Hindlimb muscle (tissue), 1 donor: ENCODE results near the gene NEMF. TPM values are rescaled to one million over a fixed set of nuclear protein-coding genes. Genes with fewer than 3 reads are reported as not detected.
A peak's percentile ranks its signal among the peaks of the same experiment; 100 is the strongest.
"Not testable (repeated sequence)": the region's sequence is repeated elsewhere in the genome, so short reads cannot be mapped to it uniquely, and the experiment has no call there.

Experiments
- DNase-seq: peaks from one replicate; pipeline ENCODE4 v3.0.0-alpha.2; 2013
- polyA plus RNA-seq: library from polyadenylated mRNA; unstranded; fragments of 120-200 nt; gene quantifications from one replicate; pipeline ENCODE4 v1.2.1, GENCODE V29; 2013; ENCODE audit not compliant: insufficient read length

Gene NEMF, protein sequence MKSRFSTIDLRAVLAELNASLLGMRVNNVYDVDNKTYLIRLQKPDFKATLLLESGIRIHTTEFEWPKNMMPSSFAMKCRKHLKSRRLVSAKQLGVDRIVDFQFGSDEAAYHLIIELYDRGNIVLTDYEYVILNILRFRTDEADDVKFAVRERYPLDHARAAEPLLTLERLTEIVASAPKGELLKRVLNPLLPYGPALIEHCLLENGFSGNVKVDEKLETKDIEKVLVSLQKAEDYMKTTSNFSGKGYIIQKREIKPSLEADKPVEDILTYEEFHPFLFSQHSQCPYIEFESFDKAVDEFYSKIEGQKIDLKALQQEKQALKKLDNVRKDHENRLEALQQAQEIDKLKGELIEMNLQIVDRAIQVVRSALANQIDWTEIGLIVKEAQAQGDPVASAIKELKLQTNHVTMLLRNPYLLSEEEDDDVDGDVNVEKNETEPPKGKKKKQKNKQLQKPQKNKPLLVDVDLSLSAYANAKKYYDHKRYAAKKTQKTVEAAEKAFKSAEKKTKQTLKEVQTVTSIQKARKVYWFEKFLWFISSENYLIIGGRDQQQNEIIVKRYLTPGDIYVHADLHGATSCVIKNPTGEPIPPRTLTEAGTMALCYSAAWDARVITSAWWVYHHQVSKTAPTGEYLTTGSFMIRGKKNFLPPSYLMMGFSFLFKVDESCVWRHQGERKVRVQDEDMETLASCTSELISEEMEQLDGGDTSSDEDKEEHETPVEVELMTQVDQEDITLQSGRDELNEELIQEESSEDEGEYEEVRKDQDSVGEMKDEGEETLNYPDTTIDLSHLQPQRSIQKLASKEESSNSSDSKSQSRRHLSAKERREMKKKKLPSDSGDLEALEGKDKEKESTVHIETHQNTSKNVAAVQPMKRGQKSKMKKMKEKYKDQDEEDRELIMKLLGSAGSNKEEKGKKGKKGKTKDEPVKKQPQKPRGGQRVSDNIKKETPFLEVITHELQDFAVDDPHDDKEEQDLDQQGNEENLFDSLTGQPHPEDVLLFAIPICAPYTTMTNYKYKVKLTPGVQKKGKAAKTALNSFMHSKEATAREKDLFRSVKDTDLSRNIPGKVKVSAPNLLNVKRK
- 38.2 TPM for polyA plus RNA-seq

DNA sequence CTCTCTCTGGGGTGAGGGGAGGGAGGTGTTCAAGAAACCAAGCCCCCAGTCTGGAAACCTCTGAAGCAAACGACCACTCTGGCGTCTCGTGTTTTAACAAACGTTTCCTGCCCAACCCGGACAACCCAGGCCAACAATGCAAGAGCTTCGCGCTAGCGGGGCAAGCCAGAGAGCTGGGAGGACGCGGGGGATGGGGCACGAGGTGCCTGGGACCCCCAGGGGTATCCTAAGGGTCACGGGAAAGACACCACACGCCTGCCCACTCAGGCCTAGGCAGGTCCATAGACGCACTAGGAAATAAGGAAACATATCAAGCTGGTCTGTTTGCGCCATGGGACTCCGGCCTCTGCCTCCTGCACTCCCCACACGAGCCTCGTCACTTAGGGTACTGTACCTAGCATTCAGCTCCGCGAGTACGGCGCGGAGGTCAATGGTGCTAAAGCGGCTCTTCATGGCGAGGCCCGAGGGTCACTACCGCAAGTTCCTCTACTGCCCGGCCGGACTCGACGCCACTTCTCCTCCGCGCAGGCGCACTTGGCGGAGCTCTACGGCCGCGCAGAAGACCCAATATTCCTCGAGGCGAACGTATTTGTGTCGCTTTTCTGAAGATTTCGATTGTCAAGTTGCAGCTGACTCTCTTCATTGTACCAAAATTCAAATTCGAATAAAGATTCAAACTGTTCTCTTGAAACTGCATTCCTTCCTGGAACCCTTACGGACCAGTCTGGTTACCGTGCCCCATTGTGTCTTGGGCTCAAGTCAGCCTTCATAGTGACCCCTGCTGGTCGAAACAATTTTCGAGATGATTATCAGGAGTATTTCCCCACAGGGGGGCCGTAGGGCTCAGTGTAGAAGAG lies at the start of gene NEMF:
Gene NEMF (minus strand): TSS at position 488 of the 857 bp plus-strand sequence. CDS start 35 bp downstream, at position 453.
- peak; percentile 94 for DNase-seq

DNA sequence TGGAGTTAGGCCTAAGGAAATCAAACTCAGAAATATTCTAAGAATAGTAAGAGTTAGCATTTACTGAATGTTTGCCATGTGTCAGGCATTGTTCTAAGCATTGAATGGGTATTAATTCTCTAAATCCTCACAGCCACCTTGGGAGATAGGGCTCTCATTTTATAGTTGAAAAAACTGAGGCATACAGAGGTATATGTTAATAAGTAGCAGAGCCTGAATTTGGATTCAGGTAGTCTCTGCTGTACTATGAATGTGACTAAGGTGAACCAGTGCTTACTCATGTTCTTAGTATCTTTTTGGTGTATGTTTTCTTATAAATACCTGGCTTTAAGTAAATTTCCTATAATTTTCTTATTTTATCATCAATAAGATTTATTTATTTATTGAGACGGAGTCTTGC lies 48.4 kb upstream of the NEMF start:
- no peak for DNase-seq

DNA sequence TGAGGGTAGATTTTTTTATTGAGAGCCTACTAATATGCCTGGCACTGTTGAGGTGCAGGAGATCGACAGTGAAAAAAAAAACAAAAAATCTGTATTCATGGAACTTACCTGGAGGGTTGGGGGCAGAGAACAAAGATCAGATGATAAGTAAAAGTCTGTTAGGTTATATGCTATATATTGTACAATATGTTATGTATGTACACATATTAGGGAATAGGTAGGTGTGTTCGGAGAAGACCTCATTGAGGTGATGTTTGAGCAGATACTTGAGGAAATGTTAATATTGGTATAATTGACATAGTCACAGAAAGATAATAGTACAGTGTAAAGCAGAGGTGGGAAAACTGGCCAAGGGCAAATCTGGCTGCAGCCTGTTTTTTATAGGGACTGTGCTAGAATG lies 45.9 kb upstream of the NEMF start:
- no peak for DNase-seq

DNA sequence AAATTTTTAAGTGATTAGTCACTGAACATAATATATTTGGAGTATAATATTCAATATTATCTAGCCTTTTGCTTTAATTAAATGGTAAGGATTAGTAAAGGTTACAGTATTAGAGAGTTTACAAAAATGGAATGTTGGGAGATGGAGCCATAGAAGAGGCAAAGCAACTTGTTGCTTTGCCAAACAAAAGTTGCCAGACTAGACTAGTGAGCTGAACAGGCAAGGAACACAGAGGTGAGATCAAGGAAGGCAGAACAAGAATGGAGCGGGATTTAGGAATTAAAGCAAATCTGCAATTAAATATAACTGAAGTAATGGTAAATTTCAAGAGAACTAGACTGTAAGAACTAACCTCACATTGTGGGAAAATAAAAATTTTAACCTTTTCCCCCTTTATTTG lies 45.4 kb upstream of the NEMF start:
- no peak for DNase-seq

DNA sequence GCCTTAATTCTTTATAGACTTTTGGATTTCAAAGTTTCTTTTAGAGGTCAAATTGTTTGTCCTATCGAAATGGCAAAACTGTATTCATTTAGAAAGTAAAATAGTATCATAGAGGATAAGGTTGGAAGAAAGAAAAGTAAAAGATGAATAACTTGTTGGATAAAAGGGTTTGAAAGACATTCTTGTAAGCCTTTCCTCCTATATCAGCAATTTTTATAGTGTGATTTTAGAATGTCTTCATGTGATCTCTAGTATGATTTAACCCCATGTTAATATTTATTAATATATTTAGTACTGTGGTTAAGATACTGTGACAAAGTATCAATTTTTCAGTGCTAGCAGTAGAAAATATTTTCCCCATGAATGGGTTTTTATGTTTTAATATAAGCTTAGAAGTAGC lies 44.8 kb upstream of the NEMF start:
- no peak for DNase-seq

DNA sequence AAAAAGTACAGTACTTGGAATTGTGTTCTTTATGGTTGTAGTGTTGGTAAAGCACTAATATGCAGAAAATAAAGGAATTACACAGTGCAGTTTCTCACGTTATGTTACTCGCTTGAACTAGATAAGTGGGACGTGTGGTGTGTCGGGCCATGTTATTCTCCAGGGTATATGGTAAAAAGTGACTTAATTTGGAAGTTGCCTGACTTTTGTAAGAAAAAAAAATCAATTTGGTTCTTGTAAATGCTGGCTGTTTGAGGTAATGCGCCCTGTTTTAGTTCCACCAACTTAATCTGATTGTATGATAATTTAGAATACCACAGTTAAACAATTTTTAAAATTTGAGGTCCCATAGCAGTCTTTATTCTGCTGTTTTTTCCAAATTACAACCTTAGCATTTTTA lies 44.4 kb upstream of the NEMF start:
- DNase-seq = no peak

DNA sequence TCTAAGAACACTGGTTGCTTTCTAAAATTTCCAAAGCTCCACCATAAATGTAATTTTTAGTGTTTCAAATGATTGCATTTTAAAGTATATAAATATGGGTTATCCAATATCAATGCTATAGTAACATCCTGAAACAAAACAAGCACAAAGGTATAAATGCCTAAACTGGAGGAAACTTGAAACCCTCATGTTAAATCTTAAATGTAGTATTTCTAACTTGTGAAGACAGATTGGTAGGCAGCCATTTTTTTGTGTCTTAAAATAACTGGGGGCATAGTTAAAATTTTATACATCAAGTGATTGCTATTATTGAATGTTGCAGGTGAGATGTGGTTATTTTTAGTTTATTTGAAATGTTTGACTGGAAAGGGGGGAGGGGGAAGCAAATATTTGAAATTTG lies 43.7 kb upstream of the NEMF start:
- not testable (repeated sequence) for DNase-seq

DNA sequence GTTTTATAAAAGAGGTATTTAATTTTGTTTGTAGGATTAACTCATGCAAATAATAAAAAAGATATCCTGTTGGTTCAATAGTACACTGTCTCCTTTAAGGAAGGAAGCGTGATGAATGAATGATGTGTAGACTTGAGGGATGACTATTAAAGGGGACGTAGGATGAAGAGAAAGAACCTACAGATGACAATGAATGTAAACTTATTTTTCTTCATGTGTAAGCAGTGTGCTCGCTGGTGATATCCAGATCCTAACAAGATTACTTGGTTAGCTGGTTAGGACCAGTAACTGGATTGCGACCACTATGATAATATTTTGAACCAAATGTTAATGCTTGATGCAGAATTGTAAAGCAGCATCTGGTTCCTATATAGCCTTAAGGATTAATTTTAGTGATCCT lies 42.9 kb upstream of the NEMF start:
- DNase-seq = no peak

DNA sequence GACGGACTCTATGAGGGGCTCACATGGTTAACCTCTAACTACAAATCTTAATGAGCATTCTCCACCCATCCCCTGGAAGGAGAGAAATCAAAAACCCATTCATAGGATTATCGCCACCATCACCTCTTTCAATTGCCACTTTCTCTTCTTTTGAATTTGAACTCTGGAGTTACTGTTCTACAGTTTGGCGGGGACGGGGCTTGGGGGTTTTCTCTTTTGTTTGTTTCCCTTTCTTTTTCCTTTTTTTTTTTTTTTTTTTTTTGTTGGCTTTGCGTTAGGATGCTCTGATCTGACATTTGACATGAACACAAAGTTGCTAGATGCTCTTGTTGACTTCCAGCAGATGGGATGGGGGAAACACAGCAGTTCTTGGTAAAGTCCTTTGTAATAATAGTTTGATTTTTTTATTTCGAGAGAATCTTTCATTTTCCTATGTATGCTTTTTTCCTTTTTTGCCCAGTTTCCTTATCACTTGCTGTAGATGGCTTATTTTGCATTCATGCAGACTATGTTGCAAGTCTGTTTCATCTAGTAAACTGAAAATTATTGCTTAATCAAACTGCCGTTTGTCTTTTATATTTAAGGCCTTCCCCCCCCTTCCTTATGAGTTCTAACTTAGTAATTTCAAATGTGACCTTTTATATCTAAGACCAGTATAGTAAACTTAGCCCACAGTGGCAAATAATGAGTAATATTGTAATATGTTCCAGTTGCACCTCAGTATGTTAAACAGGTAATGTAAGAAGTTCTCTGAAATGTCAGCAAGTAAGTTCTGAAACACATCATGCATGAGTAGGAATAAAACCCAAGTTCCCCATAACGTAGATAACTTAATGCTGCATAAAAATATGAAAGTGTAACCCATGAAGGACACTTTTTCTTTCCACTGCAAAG lies 41.9 kb upstream of the NEMF start:
- not testable (repeated sequence) for DNase-seq

DNA sequence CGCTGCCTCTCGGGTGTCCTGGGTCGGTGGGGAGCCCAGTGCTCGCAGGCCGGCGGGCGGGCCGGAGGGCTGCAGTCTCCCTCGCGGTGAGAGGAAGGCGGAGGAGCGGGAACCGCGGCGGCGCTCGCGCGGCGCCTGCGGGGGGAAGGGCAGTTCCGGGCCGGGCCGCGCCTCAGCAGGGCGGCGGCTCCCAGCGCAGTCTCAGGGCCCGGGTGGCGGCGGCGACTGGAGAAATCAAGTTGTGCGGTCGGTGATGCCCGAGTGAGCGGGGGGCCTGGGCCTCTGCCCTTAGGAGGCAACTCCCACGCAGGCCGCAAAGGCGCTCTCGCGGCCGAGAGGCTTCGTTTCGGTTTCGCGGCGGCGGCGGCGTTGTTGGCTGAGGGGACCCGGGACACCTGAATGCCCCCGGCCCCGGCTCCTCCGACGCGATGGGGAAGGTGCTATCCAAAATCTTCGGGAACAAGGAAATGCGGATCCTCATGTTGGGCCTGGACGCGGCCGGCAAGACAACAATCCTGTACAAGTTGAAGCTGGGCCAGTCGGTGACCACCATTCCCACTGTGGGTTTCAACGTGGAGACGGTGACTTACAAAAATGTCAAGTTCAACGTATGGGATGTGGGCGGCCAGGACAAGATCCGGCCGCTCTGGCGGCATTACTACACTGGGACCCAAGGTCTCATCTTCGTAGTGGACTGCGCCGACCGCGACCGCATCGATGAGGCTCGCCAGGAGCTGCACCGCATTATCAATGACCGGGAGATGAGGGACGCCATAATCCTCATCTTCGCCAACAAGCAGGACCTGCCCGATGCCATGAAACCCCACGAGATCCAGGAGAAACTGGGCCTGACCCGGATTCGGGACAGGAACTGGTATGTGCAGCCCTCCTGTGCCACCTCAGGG lies 41.0 kb upstream of the NEMF start:
- peak; percentile 68 for DNase-seq

DNA sequence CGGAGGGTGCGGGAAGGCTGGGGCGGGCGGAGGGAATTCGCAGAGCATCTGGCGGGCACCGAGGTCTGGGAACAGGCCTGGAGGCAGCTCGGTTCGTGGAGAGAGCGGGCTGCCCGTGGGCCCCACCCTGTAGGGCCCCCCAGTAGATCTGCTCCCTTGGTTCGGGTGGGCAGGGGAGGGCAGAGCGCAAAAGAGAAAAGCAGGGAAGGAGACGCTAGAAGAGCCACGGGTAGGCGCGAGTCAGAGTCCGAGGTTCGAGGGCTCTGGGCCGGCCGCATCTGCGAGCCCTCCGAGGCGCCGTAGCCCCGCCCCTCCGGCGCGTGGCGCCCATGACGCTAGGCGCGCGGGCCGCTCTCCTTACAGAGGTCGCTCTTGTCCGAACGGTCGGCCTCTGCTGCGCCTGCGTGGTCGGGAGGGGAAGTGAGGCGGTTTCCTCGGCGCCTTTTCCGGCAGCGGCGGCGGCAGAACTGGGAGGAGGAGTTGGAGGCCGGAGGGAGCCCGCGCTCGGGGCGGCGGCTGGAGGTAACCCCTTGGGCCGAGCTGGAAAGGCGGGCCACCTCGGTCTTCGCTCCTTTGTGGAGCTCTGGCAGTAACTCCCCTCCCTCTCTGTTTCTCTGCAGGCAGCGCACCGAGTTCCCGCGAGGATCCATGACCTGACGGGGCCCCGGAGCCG lies 40.2 kb upstream of the NEMF start, which contains the start of gene ARF6:
Gene ARF6 (plus strand): TSS at position 447 of the 673 bp plus-strand sequence. CDS start 655 bp downstream, outside the sequence.
- peak; percentile 99 for DNase-seq

DNA sequence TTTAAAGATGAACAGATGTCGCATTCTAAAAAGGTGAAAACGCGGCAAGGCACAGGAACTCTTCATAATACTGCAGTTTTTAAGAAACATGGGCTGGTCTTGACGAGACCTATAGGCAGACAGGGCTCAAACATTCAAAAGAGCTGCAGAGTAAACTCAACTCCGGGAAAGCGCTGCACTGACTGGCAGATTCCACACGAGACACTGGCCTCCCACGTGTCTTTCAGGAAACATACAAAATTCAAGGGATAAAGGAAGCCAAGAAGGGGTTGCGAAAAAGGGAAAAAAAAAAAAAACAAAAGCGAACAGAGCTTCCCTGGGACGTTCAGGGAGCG lies 39.7 kb upstream of the NEMF start:
- DNase-seq = peak; percentile 86

DNA sequence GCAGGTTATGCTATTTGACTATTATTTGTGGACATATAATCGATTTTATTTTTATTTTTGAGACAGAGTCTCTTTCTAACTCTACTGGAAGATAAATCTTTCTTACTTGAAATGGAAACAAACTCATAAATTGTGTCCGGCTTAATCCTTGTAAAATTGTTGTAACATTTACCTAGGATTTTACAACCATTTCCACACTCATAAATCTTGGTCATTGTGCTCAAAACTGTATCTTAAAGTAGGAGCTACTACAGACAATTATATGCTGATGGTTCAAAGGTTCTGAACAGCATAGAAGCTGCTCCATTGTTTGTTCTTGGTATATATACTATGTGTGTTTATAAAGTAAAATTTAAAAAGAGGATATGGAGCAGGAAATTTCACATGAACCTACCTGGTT lies 35.7 kb upstream of the NEMF start:
- no peak for DNase-seq

DNA sequence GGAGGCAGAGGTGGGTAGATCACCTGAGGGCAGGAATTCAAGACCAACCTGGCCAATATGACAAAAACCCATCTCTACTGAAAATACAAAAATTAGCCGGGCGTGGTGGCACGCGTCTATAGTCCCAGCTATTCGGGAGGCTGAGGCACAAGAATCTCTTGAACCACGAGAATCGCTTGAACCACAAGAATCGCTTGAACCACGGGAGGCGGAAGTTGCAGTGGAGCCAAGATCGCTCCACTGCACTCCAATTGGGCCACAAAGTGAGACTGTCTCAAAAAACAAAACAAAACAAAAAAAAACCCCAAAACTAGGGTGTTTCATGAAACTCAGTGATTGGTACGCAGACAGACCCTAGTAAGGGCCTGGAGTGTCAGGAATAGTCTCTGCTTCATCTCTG lies 33.9 kb upstream of the NEMF start:
- no peak for DNase-seq

DNA sequence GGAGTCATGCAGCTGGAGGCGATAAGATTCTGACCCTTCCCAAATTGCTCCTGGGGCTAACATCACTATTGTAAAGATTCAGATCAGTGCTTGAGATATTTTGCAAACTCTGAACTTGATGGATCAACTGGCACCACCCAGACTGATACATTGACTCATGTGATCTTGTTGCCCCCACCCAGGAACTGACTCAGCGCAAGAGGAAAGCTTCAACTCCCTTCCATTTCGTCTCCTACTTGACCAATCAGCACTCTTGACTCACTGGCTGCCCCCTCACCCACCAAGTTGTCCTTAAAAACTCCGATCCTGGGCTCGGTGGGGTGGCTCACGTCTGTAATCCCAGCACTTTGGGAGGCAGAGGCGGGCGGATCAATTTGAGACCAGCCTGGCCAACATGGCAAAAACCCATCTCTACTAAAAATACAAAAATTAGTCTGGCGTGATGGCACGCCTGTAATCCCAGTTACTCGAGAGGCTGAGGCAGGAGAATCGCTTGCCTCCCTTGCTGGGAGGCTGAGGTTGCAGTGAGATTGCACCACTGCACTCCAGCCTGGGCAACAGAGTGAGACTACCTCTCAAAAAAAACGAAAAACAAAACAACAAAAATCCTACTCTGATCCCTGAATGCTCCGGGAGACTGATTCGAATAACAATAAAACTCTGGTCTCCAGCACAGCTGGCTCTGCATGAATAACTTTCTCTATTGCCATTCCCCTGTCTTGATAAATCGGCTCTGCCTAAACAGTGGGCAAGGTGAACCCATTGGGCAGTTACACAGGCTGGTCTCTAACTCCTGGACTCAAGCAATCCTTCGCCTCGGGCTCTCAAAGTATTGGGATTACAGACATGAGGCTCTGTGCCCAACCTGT lies 30.5 kb upstream of the NEMF start:
- DNase-seq = no peak

DNA sequence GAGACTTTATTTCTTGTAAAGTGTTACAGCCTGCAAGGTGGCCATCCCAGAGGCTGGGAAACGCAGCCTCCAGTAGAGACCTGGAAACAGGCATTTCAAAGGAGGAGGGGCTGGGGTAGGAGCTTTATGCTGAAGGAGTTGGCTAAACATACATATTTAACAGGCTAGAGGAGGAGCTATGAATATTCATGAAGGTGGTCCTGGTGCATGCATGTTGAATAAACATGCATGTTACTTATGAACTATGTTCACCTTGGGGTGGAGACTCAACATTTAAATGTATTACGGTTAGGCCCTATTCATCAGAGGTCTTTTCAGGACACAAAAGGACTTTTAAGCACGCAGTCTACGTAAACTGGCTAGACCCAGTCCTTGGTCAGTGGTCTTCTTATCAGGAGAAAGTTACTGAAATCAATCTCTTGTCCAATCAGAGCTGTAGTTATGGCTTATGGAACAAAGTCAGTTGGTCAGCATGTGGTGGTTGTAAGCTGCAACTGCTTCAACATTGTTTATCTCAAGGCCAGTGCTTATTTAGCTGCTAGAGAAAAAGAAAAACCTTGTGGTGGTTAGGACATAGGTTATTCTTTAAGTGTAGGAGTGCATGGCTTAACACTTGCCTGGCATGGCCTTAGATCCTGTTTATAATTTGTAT lies 28.9 kb upstream of the NEMF start:
- DNase-seq = no peak

DNA sequence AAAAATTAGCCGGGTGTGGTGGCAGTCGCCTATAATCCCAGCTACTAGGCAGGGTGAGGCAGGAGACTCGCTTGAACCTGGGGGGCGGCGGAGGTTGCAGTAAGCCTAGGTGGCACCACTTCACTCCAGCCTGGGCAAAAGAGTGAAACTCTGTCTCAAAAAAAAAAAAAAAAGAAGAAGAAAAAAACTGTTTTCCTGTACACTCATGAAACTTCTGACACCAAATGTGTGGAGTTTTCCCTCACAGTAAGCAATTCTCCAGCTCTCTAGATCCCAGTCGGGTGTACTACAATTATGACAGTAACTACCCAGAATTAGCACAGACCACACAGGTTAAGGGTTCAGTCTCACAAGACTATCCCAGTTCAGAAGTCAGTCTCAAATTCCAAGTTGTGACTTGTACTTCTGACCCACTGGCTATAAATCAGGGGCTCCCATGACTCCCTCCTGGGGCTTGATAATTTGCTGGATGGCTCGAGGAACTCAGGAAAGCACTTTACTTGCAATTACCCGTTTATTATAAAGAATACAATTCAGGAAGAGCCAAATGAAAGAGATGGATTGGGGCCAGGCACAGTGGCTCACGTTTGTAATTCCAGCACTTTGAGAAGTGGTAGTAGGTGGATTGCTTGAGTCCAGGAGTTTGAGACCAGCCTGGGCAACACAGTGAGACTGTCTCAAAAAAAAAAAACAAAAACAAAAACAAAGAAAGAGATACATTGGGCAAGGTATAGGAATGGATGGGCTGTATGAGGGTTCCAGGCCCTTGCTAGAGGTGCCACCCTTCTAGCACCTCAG lies 27.9 kb upstream of the NEMF start:
- DNase-seq = no peak
